ENCODE results near the gene EHMT2.
"Not testable (repeated sequence)": the region's sequence is repeated elsewhere in the genome, so short reads cannot be mapped to it uniquely, and the experiment has no call there.

EHMT2 gene

GRCh38 chr6:31869343-31869742 is 28.2 kb downstream of the EHMT2 start:
- no peak for DNase-seq

GRCh38 chr6:31868658-31868971 is 28.9 kb downstream of the EHMT2 start:
- not testable (repeated sequence) for DNase-seq

- DNase-seq, result no peak
Observed at GRCh38 chr6:31865205-31866118, 32.0 kb downstream of the EHMT2 start.

- no peak for DNase-seq
Observed at GRCh38 chr6:31864818-31865204, 32.7 kb downstream of the EHMT2 start.

- DNase-seq, result not testable (repeated sequence)
Observed at GRCh38 chr6:31864123-31864562, 33.4 kb downstream of the EHMT2 start.

GRCh38 chr6:31862344-31863235 is 34.9 kb downstream of the EHMT2 start, which contains the start of gene NEU1:
TSS of gene NEU1 (minus strand) at chr6:31862821. CDS start at chr6:31862776, 45 bp downstream.
- DNase-seq, result peak; percentile 99

GRCh38 chr6:31861919-31862343 is 35.6 kb downstream of the EHMT2 start:
- DNase-seq, result no peak

- no peak for DNase-seq
Observed at GRCh38 chr6:31861150-31861549, 36.3 kb downstream of the EHMT2 start.

GRCh38 chr6:31860349-31860748 is 37.1 kb downstream of the EHMT2 start:
- DNase-seq, result no peak

GRCh38 chr6:31859923-31860322 is 37.6 kb downstream of the EHMT2 start:
- DNase-seq, result no peak

- no peak for DNase-seq
Observed at GRCh38 chr6:31858707-31859106, 38.8 kb downstream of the EHMT2 start.

GRCh38 chr6:31857774-31858173 is 39.7 kb downstream of the EHMT2 start:
- DNase-seq, result not testable (repeated sequence)

GRCh38 chr6:31851980-31852718 is 45.3 kb downstream of the EHMT2 start:
- not testable (repeated sequence) for DNase-seq

GRCh38 chr6:31851485-31851832 is 46.0 kb downstream of the EHMT2 start:
- DNase-seq, result no peak

- no peak for DNase-seq
Observed at GRCh38 chr6:31850765-31851484, 46.6 kb downstream of the EHMT2 start.

- DNase-seq, result no peak
Observed at GRCh38 chr6:31847276-31847978, 50.1 kb downstream of the EHMT2 start.

GRCh38 chr6:31844507-31844906 is 53.0 kb downstream of the EHMT2 start:
- no peak for DNase-seq

- DNase-seq, result no peak
Observed at GRCh38 chr6:31842053-31842452, 55.4 kb downstream of the EHMT2 start.

GRCh38 chr6:31839779-31840126 is 57.7 kb downstream of the EHMT2 start:
- not testable (repeated sequence) for DNase-seq

- no peak for DNase-seq
Observed at GRCh38 chr6:31838968-31839367, 58.5 kb downstream of the EHMT2 start.

GRCh38 chr6:31838114-31838553 is 59.4 kb downstream of the EHMT2 start:
- not testable (repeated sequence) for DNase-seq

Measured in activated naive CD4-positive, alpha-beta T cell treated with anti-CD3 and anti-CD28 coated beads, Interleukin-2, amount 50 U/mL, for 16 hours (primary cell).